Gastroesophageal sphincter (tissue), 4 donors: ENCODE results near the gene ABHD3. TPM values are rescaled to one million over a fixed set of nuclear protein-coding genes. Genes with fewer than 3 reads are reported as not detected.
A peak's percentile ranks its signal among the peaks of the same experiment; 100 is the strongest.

Experiments used
- ATAC-seq: fragments of 150-250 bp; one replicate; pipeline ENCODE4 v1.9.1; 2016; ENCODE audit warnings: mild to moderate bottlenecking, moderate library complexity
- H3K27ac ChIP-seq, 4 donors: fragments of 200-600 bp; sonication (generic) in 3 of 4; 1 replicate in 3 of 4; 2 replicates in 1 of 4; pipeline ENCODE4 v1.5.1; 2016 to 2019
- H3K27me3 ChIP-seq: fragments of 200-600 bp; sonication (generic); one replicate; pipeline ENCODE4 v1.5.1; 2019
- H3K36me3 ChIP-seq, 2 donors: fragments of 200-600 bp; sonication (generic); one replicate each; pipeline ENCODE4 v1.5.1; 2019; ENCODE audit warnings: control low read depth in 1 of 2
- H3K4me1 ChIP-seq, 3 donors: fragments of 200-600 bp; sonication (generic); 1 replicate in 2 of 3; 2 replicates in 1 of 3; pipeline ENCODE4 v1.5.1; 2016 to 2019; ENCODE audit warnings: control low read depth in 2 of 3
- H3K4me3 ChIP-seq, 2 donors: fragments of 200-600 bp; sonication (generic); one replicate each; pipeline ENCODE4 v1.5.1; 2019; ENCODE audit warnings: mild to moderate bottlenecking in 1 of 2, moderate library complexity in 1 of 2
- H3K9me3 ChIP-seq, 3 donors: fragments of 200-600 bp; sonication (generic); one replicate each; pipeline ENCODE4 v1.5.1; 2017 to 2019; ENCODE audit warnings: control low read depth in 2 of 3
- CTCF ChIP-seq, 4 experiments: fragments of 200-600 bp in 2 of 4; fragments of 450-650 bp in 2 of 4; sonication (generic) in 1 of 4; IDR thresholded peaks; one replicate each; pipeline ENCODE4 v1.5.1; 2017 to 2019; ENCODE audit warnings: antibody characterized with exemption in 4 of 4, mild to moderate bottlenecking in 2 of 4, moderate library complexity in 2 of 4
- EP300 ChIP-seq: sonication (generic); formaldehyde crosslinking; IDR thresholded peaks from one replicate; pipeline ENCODE4 v1.6.1; 2017; ENCODE audit warnings: antibody characterized with exemption, mild to moderate bottlenecking
- POLR2A ChIP-seq, 2 donors: fragments of 450-650 bp; IDR thresholded peaks; one replicate each; pipeline ENCODE4 v1.6.1; 2017; ENCODE audit warnings: antibody characterized with exemption in 2 of 2, mild to moderate bottlenecking in 2 of 2, moderate library complexity in 1 of 2
- POLR2AphosphoS5 ChIP-seq: sonication (generic); formaldehyde crosslinking; IDR thresholded peaks from one replicate; pipeline ENCODE4 v1.6.1; 2017; ENCODE audit warnings: antibody characterized with exemption
- WGBS, 2 donors: methylation state at CpG; one replicate each; pipeline ENCODE4 v1.1.5; 2018; ENCODE audit warnings: low coverage in 1 of 2; 5-methylcytosine and 5-hydroxymethylcytosine counted together
- total RNA-seq, 4 donors: library from RNA; depleted of rRNA; stranded (reverse); fragments of >200 nt; gene quantifications; one replicate each; pipeline ENCODE4 v1.1.0, GENCODE V29; 2016

The ABHD3 gene
- 10 to 100 TPM in 1 of 4 donors, 1 to 10 TPM in 3; 4.9 to 18.6 (median 8.5) TPM for total RNA-seq

GRCh38 chr18:21704603-21705364 lies at the start of gene ABHD3:
Gene ABHD3, minus strand, starts transcription at chr18:21704774. Its CDS starts 109 bp downstream, at chr18:21704665.
- Histone ChIP-seq H3K4me3 (peak within 1 kb of the TSS; percentile 72 to 96), H3K9me3 (no peaks in the 10 kb centered on the region), H3K4me1 (peaks cover 0 to 25% (median 3%) of the 10 kb centered on the region in 3 donors), H3K36me3 (peaks cover 0 to 11% of the 10 kb centered on the region in 2 donors), H3K27ac (peak within 1 kb of the TSS; percentile 84 to 98 (median 94)), H3K27me3 (no peaks in the 10 kb centered on the region)
- TF ChIP-seq EP300 (no peak), CTCF (IDR thresholded peaks at IDR 0.05) (peak; percentile 43 to 80 (median 68)), POLR2AphosphoS5 (peak; percentile 85), POLR2A (IDR thresholded peaks at IDR 0.05) (peak; percentile 89 to 93)
- WGBS, 2 donors: 9 to 33% methylated on average over 1 to 3 of the region's 60 CpGs
- peak; percentile 99 for ATAC-seq

- H3K4me1 ChIP-seq: peaks cover 4 to 45% (median 8%) of the 10 kb centered on the region in 3 donors
- WGBS, 2 donors: 13 to 71% methylated on average over 1 to 2 of the region's 2 CpGs
These were observed 43.5 kb upstream of the ABHD3 start for GRCh38 chr18:21747764-21748693.

GRCh38 chr18:21747268-21747667 lies 42.7 kb upstream of the ABHD3 start:
- 25 to 77% methylated on average over 1 to 2 of the region's 2 CpGs for WGBS, 2 donors
- no peaks in the 10 kb centered on the region for H3K9me3 ChIP-seq
- ATAC-seq: no peak
- no peak overlapping the region for H3K27ac ChIP-seq
- TF ChIP-seq EP300: no peak
- no peak for TF ChIP-seq POLR2AphosphoS5
- TF ChIP-seq CTCF (IDR thresholded peaks at IDR 0.05): no peak
- no peak overlapping the region for H3K4me3 ChIP-seq
- H3K36me3 ChIP-seq: no peaks in the 10 kb centered on the region
- H3K4me1 ChIP-seq: peaks cover 4 to 53% (median 8%) of the 10 kb centered on the region in 3 donors
- H3K27me3 ChIP-seq: no peaks in the 10 kb centered on the region

More at GRCh38 chr18:21747764-21748693, 43.5 kb upstream of the ABHD3 start:
- H3K9me3 ChIP-seq: no peaks in the 10 kb centered on the region
- H3K36me3 ChIP-seq: no peaks in the 10 kb centered on the region
- no peak for ATAC-seq
- H3K27me3 ChIP-seq: no peaks in the 10 kb centered on the region
- H3K27ac ChIP-seq: no peak overlapping the region
- no peak overlapping the region for H3K4me3 ChIP-seq
- TF ChIP-seq POLR2A (IDR thresholded peaks at IDR 0.05): no peak
- TF ChIP-seq CTCF (IDR thresholded peaks at IDR 0.05): no peak
- TF ChIP-seq POLR2AphosphoS5: no peak
- no peak for TF ChIP-seq EP300

- Histone ChIP-seq H3K9me3 (no peaks in the 10 kb centered on the region), H3K4me1 (peaks cover 4 to 56% (median 8%) of the 10 kb centered on the region in 3 donors), H3K4me3 (no peak overlapping the region), H3K36me3 (no peaks in the 10 kb centered on the region), H3K27ac (no peak overlapping the region), H3K27me3 (no peaks in the 10 kb centered on the region)
- TF ChIP-seq CTCF (IDR thresholded peaks at IDR 0.05): no peak
- TF ChIP-seq POLR2A (IDR thresholded peaks at IDR 0.05): no peak
- TF ChIP-seq EP300: no peak
- TF ChIP-seq POLR2AphosphoS5: no peak
- ATAC-seq: no peak
- WGBS, 2 donors: 94 to 100% methylated on average over 4 to 5 of the region's 5 CpGs
These were observed 40.7 kb upstream of the ABHD3 start for GRCh38 chr18:21745231-21745630.
